ENCODE measurements around the gene ZFP90.

GRCh38 chr16:68510775-68511174 is 28.3 kb upstream of the ZFP90 start:
- no peak for TF ChIP-seq POLR2A (IDR thresholded peaks at IDR 0.05; ENCODE audit: low read depth, low read length)
- TF ChIP-seq POLR2AphosphoS5 (IDR thresholded peaks at IDR 0.05; ENCODE audit: low read depth, low read length) = no peak
